Mucosa of rectum (tissue), 2 donors: ENCODE data around the gene ZNF722.
"Not testable (repeated sequence)": the region's sequence is repeated elsewhere in the genome, so short reads cannot be mapped to it uniquely, and the experiment has no call there.

ENCODE experiments used
- H3K27ac ChIP-seq, 2 donors: one replicate each; pipeline ENCODE4 v1.7.0; 2013; ENCODE audit warnings: inconsistent platforms in 2 of 2, low read depth in 2 of 2, low read length in 2 of 2
- H3K27me3 ChIP-seq, 2 donors: one replicate each; pipeline ENCODE4 v1.7.0; 2013; ENCODE audit warnings: low read length in 2 of 2; ENCODE audit not compliant: control insufficient read depth in 2 of 2, insufficient read depth in 2 of 2
- H3K36me3 ChIP-seq, 2 donors: one replicate each; pipeline ENCODE4 v1.7.0; 2013; ENCODE audit warnings: low read length in 2 of 2; ENCODE audit not compliant: control insufficient read depth in 2 of 2, insufficient read depth in 2 of 2
- H3K4me1 ChIP-seq, 2 donors: one replicate each; pipeline ENCODE4 v1.7.0; 2013; ENCODE audit warnings: low read length in 2 of 2, mild to moderate bottlenecking in 1 of 2; ENCODE audit not compliant: control insufficient read depth in 2 of 2, insufficient read depth in 2 of 2
- H3K4me3 ChIP-seq, 2 donors: one replicate each; pipeline ENCODE4 v1.7.0; 2013; ENCODE audit warnings: low read length in 2 of 2
- H3K9ac ChIP-seq, 2 donors: one replicate each; pipeline ENCODE4 v1.7.0; 2013; ENCODE audit warnings: low read length in 2 of 2, low read depth in 1 of 2, mild to moderate bottlenecking in 1 of 2
- H3K9me3 ChIP-seq, 2 donors: one replicate each; pipeline ENCODE4 v1.7.0; 2013; ENCODE audit warnings: low read length in 2 of 2; ENCODE audit not compliant: control insufficient read depth in 2 of 2
- donor health status: healthy.
- donor health status: Normal muscosa, but diverticular disease.

ZNF722 gene

GRCh38 chr7:63998549-63998948 lies at the start of gene ZNF722:
Gene ZNF722 (plus strand): TSS chr7:63998849. CDS start chr7:63998962, 113 bp downstream.
- no peaks in the 10 kb centered on the region for H3K36me3 ChIP-seq
- no peak within 1 kb of the TSS for H3K27ac ChIP-seq
- no peaks in the 10 kb centered on the region for H3K4me1 ChIP-seq
- peaks cover 0 to 4% of the 10 kb centered on the region in 2 donors for H3K9me3 ChIP-seq
- H3K9ac ChIP-seq, result no peak within 1 kb of the TSS
- H3K4me3 ChIP-seq, result no peak within 1 kb of the TSS
- H3K27me3 ChIP-seq, result no peaks in the 10 kb centered on the region

GRCh38 chr7:63953181-63953580 lies 45.5 kb upstream of the ZNF722 start:
- Histone ChIP-seq H3K27ac (no peak overlapping the region), H3K36me3 (no peaks in the 10 kb centered on the region), H3K4me3 (no peak overlapping the region), H3K27me3 (no peaks in the 10 kb centered on the region), H3K4me1 (no peaks in the 10 kb centered on the region), H3K9me3 (peaks cover 2 to 4% of the 10 kb centered on the region in 2 donors), H3K9ac (no peak overlapping the region)

- Histone ChIP-seq H3K36me3 (no peaks in the 10 kb centered on the region), H3K27ac (no peak overlapping the region), H3K9me3 (peaks cover 0 to 2% of the 10 kb centered on the region in 2 donors), H3K4me1 (no peaks in the 10 kb centered on the region), H3K9ac (no peak overlapping the region), H3K27me3 (no peaks in the 10 kb centered on the region), H3K4me3 (no peak overlapping the region)
Measured at GRCh38 chr7:63968629-63969028, 30.0 kb upstream of the ZNF722 start.

GRCh38 chr7:64015496-64015895 lies 16.8 kb downstream of the ZNF722 start:
- not testable (repeated sequence) for H3K9ac ChIP-seq, H3K4me3 ChIP-seq, H3K4me1 ChIP-seq, H3K36me3 ChIP-seq, H3K27me3 ChIP-seq, H3K9me3 ChIP-seq, H3K27ac ChIP-seq

- no peak overlapping the region for H3K4me3 ChIP-seq
- H3K27ac ChIP-seq, result no peak overlapping the region
- H3K27me3 ChIP-seq, result no peaks in the 10 kb centered on the region
- H3K9me3 ChIP-seq, result peaks cover 3 to 11% of the 10 kb centered on the region in 2 donors
- H3K9ac ChIP-seq, result no peak overlapping the region
- no peaks in the 10 kb centered on the region for H3K36me3 ChIP-seq
- H3K4me1 ChIP-seq, result no peaks in the 10 kb centered on the region
Measured at GRCh38 chr7:64035388-64035787, 36.7 kb downstream of the ZNF722 start.

- Histone ChIP-seq H3K4me3 (no peak overlapping the region), H3K4me1 (no peaks in the 10 kb centered on the region), H3K36me3 (no peaks in the 10 kb centered on the region), H3K9me3 (peaks cover 3 to 4% of the 10 kb centered on the region in 2 donors), H3K9ac (no peak overlapping the region), H3K27me3 (no peaks in the 10 kb centered on the region), H3K27ac (no peak overlapping the region)
Measured at GRCh38 chr7:64037095-64037494, 38.4 kb downstream of the ZNF722 start.

- H3K4me1 ChIP-seq, result no peaks in the 10 kb centered on the region
- H3K27me3 ChIP-seq, result no peaks in the 10 kb centered on the region
- H3K9ac ChIP-seq, result peak within 1 kb of the TSS; percentile 18 to 52
- peak within 1 kb of the TSS; percentile 72 to 74 for H3K4me3 ChIP-seq
- H3K36me3 ChIP-seq, result no peaks in the 10 kb centered on the region
- peak within 1 kb of the TSS; percentile 27 to 43 for H3K27ac ChIP-seq
- peaks cover 3 to 5% of the 10 kb centered on the region in 2 donors for H3K9me3 ChIP-seq
Measured at GRCh38 chr7:64045301-64046040, 46.8 kb downstream of the ZNF722 start, which contains the start of gene ZNF727. Gene ZNF727 (plus strand): TSS chr7:64045434. CDS start chr7:64045622, 188 bp downstream.

GRCh38 chr7:64046041-64046389 lies 47.4 kb downstream of the ZNF722 start:
- Histone ChIP-seq H3K27me3 (no peaks in the 10 kb centered on the region), H3K4me3 (peak overlapping the region; percentile 72 to 74), H3K4me1 (no peaks in the 10 kb centered on the region), H3K9ac (peak overlapping the region; percentile 18 to 52), H3K27ac (peak overlapping the region in 1 of 2 donors; percentile 43), H3K9me3 (peaks cover 3 to 5% of the 10 kb centered on the region in 2 donors), H3K36me3 (no peaks in the 10 kb centered on the region)
